DND-41 (cell line): ENCODE measurements around the gene BMP7.

Experiments used
- CTCF ChIP-seq: IDR thresholded peaks from 2 replicates; pipeline ENCODE4 v1.5.1; 2012; ENCODE audit warnings: borderline replicate concordance, low read length, moderate library complexity, mild to moderate bottlenecking; ENCODE audit not compliant: poor library complexity, severe bottlenecking; ENCODE audit errors: extremely low read depth
- EZH2 ChIP-seq: IDR thresholded peaks from 3 replicates; pipeline ENCODE4 v1.6.1; 2012; ENCODE audit warnings: borderline replicate concordance, low read depth, mild to moderate bottlenecking, moderate library complexity, low read length, inconsistent platforms; ENCODE audit not compliant: severe bottlenecking

DNA sequence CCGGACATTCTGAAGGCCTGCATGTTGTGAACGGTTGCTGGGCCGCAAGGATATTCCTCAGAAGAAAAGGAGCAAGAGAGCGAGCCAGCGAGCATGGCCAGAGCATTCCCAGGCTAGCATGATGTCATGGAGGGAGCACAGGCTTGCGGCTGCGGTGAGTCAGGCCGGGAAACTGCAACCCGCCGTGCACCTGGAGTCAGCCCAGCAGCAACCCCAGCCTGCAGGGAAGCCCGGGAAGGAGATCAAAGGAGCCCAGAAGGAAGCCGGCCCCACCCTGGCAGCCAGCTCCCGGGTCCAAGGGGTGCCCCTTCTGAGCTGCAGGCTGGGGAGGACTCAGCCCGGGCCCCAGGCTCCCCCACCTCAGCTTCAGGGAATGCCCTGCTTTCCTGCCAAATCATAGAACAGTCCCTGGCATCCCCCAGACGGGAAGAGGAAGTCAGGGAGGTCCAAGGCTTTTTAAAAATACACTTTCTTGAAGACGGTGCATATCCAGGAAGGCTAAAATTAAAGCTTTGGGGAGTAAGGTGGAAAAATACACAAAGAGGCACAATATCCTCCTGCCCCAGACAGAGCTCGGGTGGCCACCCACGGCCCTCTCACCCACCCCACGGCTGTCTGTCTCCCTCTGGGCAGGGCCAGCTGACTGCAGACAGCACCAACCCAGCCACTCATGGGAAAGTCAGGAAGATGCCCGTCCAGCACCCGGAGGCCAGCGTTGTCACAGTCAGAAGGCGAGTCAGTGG, 53.7 kb downstream of the BMP7 start:
- TF ChIP-seq CTCF (no peak), EZH2 (no peak)
